Endothelial cell of umbilical vein (primary cell): ENCODE results near the gene H2BK1. TPM values are rescaled to one million over a fixed set of nuclear protein-coding genes. Genes with fewer than 3 reads are reported as not detected.

ENCODE experiments used
- BruUV-seq: library from RNA; stranded (reverse); fragments of 400-500 nt; replicated peaks from 2 replicates; lab custom pipeline; 2021; lab: Mats Ljungman, UMichigan
- CTCF ChIA-PET: fragments of 300-600, 350-600 bp; sonication (Branson Sonifier 250); formaldehyde crosslinking; loops from one replicate; lab custom pipeline; 2021; ENCODE audit warnings: antibody characterized with exemption, inconsistent platforms; lab: Charles Lee
- POLR2A ChIA-PET: fragments of 300-600, 350-600 bp; sonication (Branson Sonifier 250); formaldehyde crosslinking; loops from one replicate; lab custom pipeline; 2021; ENCODE audit warnings: antibody characterized with exemption, inconsistent platforms; lab: Charles Lee
- DNase-seq: peaks from one replicate; pipeline ENCODE4 v3.0.0-alpha.2; 2011; ENCODE audit warnings: low read depth, low spot score
- FAIRE-seq: peaks from 2 replicates; lab custom pipeline; 2011; peaks lifted over from hg19 to GRCh38; lab: Jason Lieb, UNC
- H2AFZ ChIP-seq: 2 replicates; pipeline ENCODE4 v1.6.0; 2012; ENCODE audit warnings: low read depth, low read length, control low read depth, inconsistent platforms
- H3K27ac ChIP-seq: 2 replicates; pipeline ENCODE4 v1.5.1; 2011; ENCODE audit warnings: low read depth, mild to moderate bottlenecking, control low read depth, low read length, moderate library complexity; ENCODE audit not compliant: insufficient read depth
- H3K27me3 ChIP-seq, 2 experiments: 2 replicates each; pipeline versions ENCODE4 v1.6.0 to v1.6.1; 2011; ENCODE audit warnings: low read length in 2 of 2, mixed read lengths in 1 of 2; ENCODE audit not compliant: control insufficient read depth in 2 of 2, insufficient read depth in 2 of 2
- H3K36me3 ChIP-seq, 2 experiments: 2 replicates in 1 of 2; 3 replicates in 1 of 2; pipeline ENCODE4 v1.5.1; 2011; ENCODE audit warnings: low read length in 2 of 2, mild to moderate bottlenecking in 1 of 2, moderate library complexity in 1 of 2; ENCODE audit not compliant: control insufficient read depth in 2 of 2, insufficient read depth in 2 of 2; ENCODE audit errors: extremely low read depth in 1 of 2
- H3K4me1 ChIP-seq: 3 replicates; pipeline ENCODE4 v1.5.1; 2011; ENCODE audit warnings: mild to moderate bottlenecking, low read length; ENCODE audit not compliant: control insufficient read depth, insufficient read depth; ENCODE audit errors: extremely low read depth
- H3K4me2 ChIP-seq: 2 replicates; pipeline ENCODE4 v1.6.1; 2011; ENCODE audit warnings: low read length, control low read depth, mixed read lengths; ENCODE audit not compliant: insufficient read depth
- H3K4me3 ChIP-seq, 3 experiments: fragments of 200-600 bp in 1 of 3; sonication (generic), shearing (Covaris generic) in 1 of 3; replicated peaks in 1 of 3; 2 replicates each; pipeline ENCODE4 v1.5.1; 2011 to 2016; ENCODE audit warnings: control low read depth in 3 of 3, low read length in 3 of 3, mild to moderate bottlenecking in 2 of 3, inconsistent platforms in 1 of 3, low read depth in 1 of 3, moderate library complexity in 1 of 3; ENCODE audit not compliant: insufficient read depth in 1 of 3
- H3K79me2 ChIP-seq: 2 replicates; pipeline ENCODE4 v1.6.0; 2012; ENCODE audit warnings: low read length, inconsistent platforms; ENCODE audit not compliant: control insufficient read depth, insufficient read depth
- H3K9ac ChIP-seq: replicated peaks from 2 replicates; pipeline ENCODE3; 2011; ENCODE audit warnings: low read length, control low read depth; ENCODE audit not compliant: insufficient read depth; ENCODE audit errors: extremely low read depth
- H3K9me1 ChIP-seq: replicated peaks from 3 replicates; pipeline ENCODE4 v1.6.0; 2011; ENCODE audit warnings: mild to moderate bottlenecking, low read length; ENCODE audit not compliant: control insufficient read depth, insufficient read depth; ENCODE audit errors: extremely low read depth
- H3K9me3 ChIP-seq: replicated peaks from 2 replicates; pipeline ENCODE4 v1.5.1; 2012; ENCODE audit warnings: low read length, inconsistent platforms; ENCODE audit not compliant: control insufficient read depth, insufficient read depth
- H4K20me1 ChIP-seq: replicated peaks from 2 replicates; pipeline ENCODE3; 2011; ENCODE audit warnings: mild to moderate bottlenecking, low read length; ENCODE audit not compliant: control insufficient read depth, insufficient read depth; ENCODE audit errors: extremely low read depth
- CTCF ChIP-seq, 2 donors: IDR thresholded peaks; 1 replicate in 1 of 2; 2 replicates in 1 of 2; pipeline ENCODE4 v1.5.1; 2011; ENCODE audit warnings: low read length in 2 of 2, mild to moderate bottlenecking in 2 of 2, moderate library complexity in 2 of 2, control low read depth in 1 of 2, inconsistent platforms in 1 of 2, low read depth in 1 of 2; ENCODE audit not compliant: insufficient read depth in 1 of 2; ENCODE audit errors: extremely low read depth in 1 of 2
- EZH2 ChIP-seq: IDR thresholded peaks from 2 replicates; pipeline ENCODE4 v1.6.1; 2012; ENCODE audit warnings: borderline replicate concordance, low read depth, mild to moderate bottlenecking, moderate library complexity, low read length, inconsistent platforms; ENCODE audit not compliant: severe bottlenecking
- FOS ChIP-seq: IDR thresholded peaks from 2 replicates; pipeline ENCODE4 v1.6.1; 2011; ENCODE audit warnings: mild to moderate bottlenecking, low read length, moderate library complexity, borderline replicate concordance; ENCODE audit not compliant: insufficient read depth
- GATA2 ChIP-seq: IDR thresholded peaks from 2 replicates; pipeline ENCODE4 v1.7.0; 2011; ENCODE audit warnings: low read depth, mild to moderate bottlenecking, moderate library complexity, mixed read lengths, low read length; ENCODE audit not compliant: insufficient read length, insufficient read depth
- JUN ChIP-seq: IDR thresholded peaks from 2 replicates; pipeline ENCODE4 v1.6.1; 2011; ENCODE audit warnings: borderline replicate concordance, low read depth; ENCODE audit not compliant: insufficient read length, insufficient read depth
- MAX ChIP-seq: IDR thresholded peaks from 2 replicates; pipeline ENCODE4 v1.6.1; 2011; ENCODE audit not compliant: insufficient read depth, insufficient read length
- MYC ChIP-seq: IDR thresholded peaks from one replicate; pipeline ENCODE4 v1.6.1; 2011; ENCODE audit warnings: mild to moderate bottlenecking, low read depth, low read length
- POLR2A ChIP-seq: IDR thresholded peaks from 2 replicates; pipeline ENCODE4 v1.6.1; 2012; ENCODE audit warnings: low read depth, mild to moderate bottlenecking, control low read depth, low read length
- POLR2AphosphoS5 ChIP-seq: IDR thresholded peaks from 2 replicates; pipeline ENCODE4 v1.6.1; 2012; ENCODE audit warnings: low read depth, mild to moderate bottlenecking, control low read depth, low read length, moderate library complexity; ENCODE audit not compliant: insufficient read depth
- dilution Hi-C: fragments of 300-500 bp; cut with MboI; formaldehyde crosslinking; loops from one replicate; pipeline ENCODE4 v1.15.0; 2019; ENCODE audit warnings: low sequenced_read_pairs; ENCODE audit not compliant: extremely low pct_ligation_motif_present
- intact Hi-C: fragments of 100-400 bp; cut with micrococcal nuclease; formaldehyde crosslinking; loops from one replicate; pipeline ENCODE4 v1.10.0; 2022
- polyA plus RNA-seq, 4 experiments: library from polyadenylated mRNA; depleted of rRNA in 3 of 4; stranded (reverse) in 3 of 4; unstranded in 1 of 4; fragments of >200 nt; gene quantifications; 2 replicates each; pipeline versions ENCODE4 v1.2.1 to v1.2.3, GENCODE V29; 2011 to 2012; ENCODE audit warnings: missing spikeins in 1 of 4
- total RNA-seq: library from RNA; stranded (reverse); gene quantifications from 2 replicates; pipeline ENCODE4 v1.2.3, GENCODE V29; 2021

Gene H2BK1
- total and polyA plus RNA-seq, 2 donors (not counting 3 experiments of a cell fraction or from before 2014, with no cell fraction given): not detected

- Histone ChIP-seq H4K20me1 (no peaks in the 10 kb centered on the region), H3K9ac (no peak overlapping the region), H3K27me3 (peaks cover 13 to 15% of the 10 kb centered on the region in 2 experiments), H3K27ac (no peak overlapping the region), H2AFZ (no peak overlapping the region), H3K4me2 (no peak overlapping the region), H3K4me3 (no peak overlapping the region), H3K9me1 (no peaks in the 10 kb centered on the region), H3K79me2 (no peaks in the 10 kb centered on the region), H3K4me1 (no peaks in the 10 kb centered on the region), H3K9me3 (no peaks in the 10 kb centered on the region), H3K36me3 (no peaks in the 10 kb centered on the region)
- no TSS peak for BruUV-seq
- DNase-seq (no peak), FAIRE-seq (no peak)
- CTCF ChIA-PET: interaction anchor here (0.6 kb wide), 1 partner anchor 31 kb away, joined by 3 read pairs; no protein-coding TSS in a partner anchor
- POLR2A ChIA-PET: no interaction called here
- intact Hi-C loops (no loop called here), dilution Hi-C loops (no loop called here)
- TF ChIP-seq POLR2A (no peak), GATA2 (no peak), MAX (no peak), POLR2AphosphoS5 (no peak), CTCF (IDR thresholded peaks at IDR 0.05; ENCODE audit: extremely low read depth in 1 of 2, insufficient read depth in 1 of 2, low read depth in 1 of 2, low read length in 2 of 2) (no peak), JUN (no peak), EZH2 (no peak), MYC (no peak), FOS (no peak)
Measured at GRCh38 chr7:151194188-151194587, 16.1 kb downstream of the H2BK1 start.
